ENCODE results near the gene ZNF791. TPM values are rescaled to one million over a fixed set of nuclear protein-coding genes. Genes with fewer than 3 reads are reported as not detected.

The ZNF791 gene
- total and polyA plus RNA-seq, 2 of the 13 experiments (the other 11 are each of a cell fraction or from before 2014, with no cell fraction given), result 12.8 to 17.4 TPM

- TF ChIP-seq ZNF180 (CRISPR knock-in tag; IDR thresholded peaks at IDR 0.05; ENCODE audit: borderline replicate concordance, low read depth) (no peak), ZNF572 (CRISPR knock-in tag; IDR thresholded peaks at IDR 0.05) (no peak), ZNF10 (CRISPR knock-in tag; IDR thresholded peaks at IDR 0.05; ENCODE audit: borderline replicate concordance, low read depth) (no peak), ZNF609 (CRISPR knock-in tag; IDR thresholded peaks at IDR 0.05; ENCODE audit: borderline replicate concordance) (no peak), ZNF629 (CRISPR knock-in tag; conservative IDR thresholded peaks at IDR 0.05) (no peak), ZNF431 (CRISPR knock-in tag; IDR thresholded peaks at IDR 0.05; ENCODE audit: borderline replicate concordance, low read depth) (no peak), ZNF432 (CRISPR knock-in tag; IDR thresholded peaks at IDR 0.05; ENCODE audit: borderline replicate concordance) (no peak), ZNF280B (CRISPR knock-in tag; IDR thresholded peaks at IDR 0.05; ENCODE audit: borderline replicate concordance) (no peak), SKI (IDR thresholded peaks at IDR 0.05; ENCODE audit: partially characterized antibody) (no peak), HNF4A (CRISPR knock-in tag; IDR thresholded peaks at IDR 0.05) (no peak), MIER3 (CRISPR knock-in tag; IDR thresholded peaks at IDR 0.05; ENCODE audit: borderline replicate concordance) (no peak), ZNF574 (CRISPR knock-in tag; IDR thresholded peaks at IDR 0.05) (peak; percentile 88)
- TF ChIP-seq, protein P1, sequence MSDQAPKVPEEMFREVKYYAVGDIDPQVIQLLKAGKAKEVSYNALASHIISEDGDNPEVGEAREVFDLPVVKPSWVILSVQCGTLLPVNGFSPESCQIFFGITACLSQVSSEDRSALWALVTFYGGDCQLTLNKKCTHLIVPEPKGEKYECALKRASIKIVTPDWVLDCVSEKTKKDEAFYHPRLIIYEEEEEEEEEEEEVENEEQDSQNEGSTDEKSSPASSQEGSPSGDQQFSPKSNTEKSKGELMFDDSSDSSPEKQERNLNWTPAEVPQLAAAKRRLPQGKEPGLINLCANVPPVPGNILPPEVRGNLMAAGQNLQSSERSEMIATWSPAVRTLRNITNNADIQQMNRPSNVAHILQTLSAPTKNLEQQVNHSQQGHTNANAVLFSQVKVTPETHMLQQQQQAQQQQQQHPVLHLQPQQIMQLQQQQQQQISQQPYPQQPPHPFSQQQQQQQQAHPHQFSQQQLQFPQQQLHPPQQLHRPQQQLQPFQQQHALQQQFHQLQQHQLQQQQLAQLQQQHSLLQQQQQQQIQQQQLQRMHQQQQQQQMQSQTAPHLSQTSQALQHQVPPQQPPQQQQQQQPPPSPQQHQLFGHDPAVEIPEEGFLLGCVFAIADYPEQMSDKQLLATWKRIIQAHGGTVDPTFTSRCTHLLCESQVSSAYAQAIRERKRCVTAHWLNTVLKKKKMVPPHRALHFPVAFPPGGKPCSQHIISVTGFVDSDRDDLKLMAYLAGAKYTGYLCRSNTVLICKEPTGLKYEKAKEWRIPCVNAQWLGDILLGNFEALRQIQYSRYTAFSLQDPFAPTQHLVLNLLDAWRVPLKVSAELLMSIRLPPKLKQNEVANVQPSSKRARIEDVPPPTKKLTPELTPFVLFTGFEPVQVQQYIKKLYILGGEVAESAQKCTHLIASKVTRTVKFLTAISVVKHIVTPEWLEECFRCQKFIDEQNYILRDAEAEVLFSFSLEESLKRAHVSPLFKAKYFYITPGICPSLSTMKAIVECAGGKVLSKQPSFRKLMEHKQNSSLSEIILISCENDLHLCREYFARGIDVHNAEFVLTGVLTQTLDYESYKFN (CRISPR knock-in tag; conservative IDR thresholded peaks at IDR 0.05), result no peak
Measured at GRCh38 chr19:12669270-12670158, 58.8 kb downstream of the ZNF791 start (continued).
